OCI-LY7 (cell line): ENCODE data around the gene CLMP.

Experiments
- CTCF ChIP-seq: fragments of 200-600 bp; sonication (generic); conservative IDR thresholded peaks from 2 replicates; pipeline ENCODE4 v1.5.1; 2014; ENCODE audit warnings: mild to moderate bottlenecking, antibody characterized with exemption, low read length, moderate library complexity, mixed read lengths
- EZH2phosphoT487 ChIP-seq: fragments of 200-600 bp; sonication (generic); IDR thresholded peaks from 2 replicates; pipeline ENCODE4 v1.6.1; 2018; ENCODE audit warnings: low read depth, borderline replicate concordance, mild to moderate bottlenecking, mixed run types, antibody characterized with exemption, low read length, moderate library complexity, mixed read lengths

GRCh38 chr11:123166071-123166559 lies 28.9 kb downstream of the CLMP start:
- TF ChIP-seq CTCF, result peak; percentile 74
- no peak for TF ChIP-seq EZH2phosphoT487
